PC-9 (cell line): Measurements from ENCODE around the gene FOXF2.

Source experiments
- CTCF ChIP-seq: fragments of 200-600 bp; sonication (generic); conservative IDR thresholded peaks from 2 replicates; pipeline ENCODE4 v1.6.1; 2017; ENCODE audit warnings: mixed run types, antibody characterized with exemption, mild to moderate bottlenecking, moderate library complexity
- EZH2 ChIP-seq: fragments of 200-600 bp; sonication (generic); IDR thresholded peaks from 2 replicates; pipeline ENCODE4 v1.8.0; 2017; ENCODE audit warnings: antibody characterized with exemption, low read depth

GRCh38 chr6:1390946-1391799 lies 1.8 kb downstream of the FOXF2 start:
- TF ChIP-seq CTCF (no peak), EZH2 (no peak)
